Measurements from ENCODE around the gene TNFAIP8.
A peak's percentile ranks its signal among the peaks of the same experiment; 100 is the strongest.

TNFAIP8 gene

DNA sequence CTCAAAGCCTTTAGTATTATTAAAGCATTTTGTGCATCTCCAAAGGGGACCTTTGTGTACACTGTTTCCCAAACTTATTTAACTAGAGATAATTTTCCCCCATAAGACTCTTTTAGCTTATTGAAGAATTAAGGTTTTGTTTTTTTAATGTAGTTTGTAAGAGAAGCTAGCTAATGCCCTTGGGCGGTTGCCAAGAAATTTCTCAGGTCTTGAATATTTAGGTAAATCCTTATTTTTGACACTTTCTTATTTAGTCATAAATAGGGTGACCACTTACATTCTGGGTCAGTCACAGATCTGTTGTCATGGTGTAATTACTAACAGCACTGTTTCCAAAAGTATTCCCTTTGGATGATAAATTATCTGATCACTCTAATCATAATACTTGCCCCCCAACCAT, 27.2 kb downstream of the TNFAIP8 start:
- TF ChIP-seq, protein P1, sequence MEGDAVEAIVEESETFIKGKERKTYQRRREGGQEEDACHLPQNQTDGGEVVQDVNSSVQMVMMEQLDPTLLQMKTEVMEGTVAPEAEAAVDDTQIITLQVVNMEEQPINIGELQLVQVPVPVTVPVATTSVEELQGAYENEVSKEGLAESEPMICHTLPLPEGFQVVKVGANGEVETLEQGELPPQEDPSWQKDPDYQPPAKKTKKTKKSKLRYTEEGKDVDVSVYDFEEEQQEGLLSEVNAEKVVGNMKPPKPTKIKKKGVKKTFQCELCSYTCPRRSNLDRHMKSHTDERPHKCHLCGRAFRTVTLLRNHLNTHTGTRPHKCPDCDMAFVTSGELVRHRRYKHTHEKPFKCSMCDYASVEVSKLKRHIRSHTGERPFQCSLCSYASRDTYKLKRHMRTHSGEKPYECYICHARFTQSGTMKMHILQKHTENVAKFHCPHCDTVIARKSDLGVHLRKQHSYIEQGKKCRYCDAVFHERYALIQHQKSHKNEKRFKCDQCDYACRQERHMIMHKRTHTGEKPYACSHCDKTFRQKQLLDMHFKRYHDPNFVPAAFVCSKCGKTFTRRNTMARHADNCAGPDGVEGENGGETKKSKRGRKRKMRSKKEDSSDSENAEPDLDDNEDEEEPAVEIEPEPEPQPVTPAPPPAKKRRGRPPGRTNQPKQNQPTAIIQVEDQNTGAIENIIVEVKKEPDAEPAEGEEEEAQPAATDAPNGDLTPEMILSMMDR (conservative IDR thresholded peaks at IDR 0.05; ENCODE audit: low read depth, low read length), result no peak
- DNase-seq (ENCODE audit: low read depth), result peak; percentile 52
- no peak overlapping the region for H3K4me3 ChIP-seq (ENCODE audit: low read depth, low read length)

DNA sequence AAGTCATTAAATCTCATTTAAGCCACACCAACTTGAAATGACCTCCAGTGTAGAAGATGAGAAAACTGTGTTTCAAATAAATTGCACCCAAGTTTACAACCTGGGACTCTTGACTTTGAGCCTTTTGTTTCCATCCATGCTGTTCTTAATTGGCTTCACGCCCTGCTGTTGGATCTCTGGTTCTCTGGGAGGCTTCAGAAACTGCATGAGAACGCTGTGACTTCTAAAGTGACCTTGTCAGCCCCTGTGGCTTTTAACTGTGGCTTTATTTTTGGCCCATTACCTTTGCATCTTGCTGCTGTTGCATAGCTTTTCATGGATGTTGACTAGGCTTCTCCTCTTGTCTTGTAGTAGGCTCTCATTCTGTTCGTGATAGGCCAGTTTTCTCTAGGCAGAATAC, 29.3 kb downstream of the TNFAIP8 start:
- no peak for DNase-seq (ENCODE audit: low read depth)
- H3K4me3 ChIP-seq (ENCODE audit: low read depth, low read length), result no peak overlapping the region
- TF ChIP-seq, protein P1 (conservative IDR thresholded peaks at IDR 0.05; ENCODE audit: low read depth, low read length), result no peak

DNA sequence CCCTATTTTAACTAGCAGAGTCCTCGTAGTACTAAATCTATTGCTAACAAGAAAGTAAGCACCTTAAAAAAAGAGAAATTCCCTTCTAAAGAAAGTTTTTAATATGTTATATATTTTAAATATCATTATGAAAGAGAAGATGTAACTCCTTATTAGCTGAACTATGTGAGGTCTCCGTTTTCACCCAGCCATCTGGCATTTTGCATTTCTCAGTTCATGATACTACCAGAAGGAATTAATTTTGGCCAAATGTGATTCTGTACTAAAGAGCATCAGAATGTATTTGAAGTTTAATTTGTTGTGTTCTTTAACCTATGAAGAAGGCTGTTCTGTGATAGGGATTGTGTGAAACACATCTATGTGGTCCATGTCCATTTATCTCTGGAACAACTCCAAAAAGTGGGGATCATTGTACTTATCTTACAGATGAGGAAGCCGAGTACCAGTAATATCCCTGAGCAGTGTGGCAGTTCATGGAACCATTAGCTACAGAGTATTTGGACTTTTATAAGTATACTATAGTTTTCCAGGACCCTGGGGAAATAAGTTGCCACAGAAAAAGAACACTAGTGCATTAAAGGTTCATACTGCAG, 29.8 kb downstream of the TNFAIP8 start:
- DNase-seq (ENCODE audit: low read depth), result no peak
- H3K4me3 ChIP-seq (ENCODE audit: low read depth, low read length), result no peak overlapping the region
- TF ChIP-seq, protein P1 (conservative IDR thresholded peaks at IDR 0.05; ENCODE audit: low read depth, low read length), result no peak

GRCh38 chr5:119386596-119387344, 31.0 kb downstream of the TNFAIP8 start:
- DNase-seq (ENCODE audit: low read depth), result peak; percentile 67
- no peak overlapping the region for H3K4me3 ChIP-seq (ENCODE audit: low read depth, low read length)
- TF ChIP-seq, protein P1 (conservative IDR thresholded peaks at IDR 0.05; ENCODE audit: low read depth, low read length), result no peak

- H3K4me3 ChIP-seq (ENCODE audit: low read depth, low read length), result no peak overlapping the region
- no peak for DNase-seq (ENCODE audit: low read depth)
- TF ChIP-seq, protein P1 (conservative IDR thresholded peaks at IDR 0.05; ENCODE audit: low read depth, low read length), result no peak
Observed at GRCh38 chr5:119387945-119388618, 32.3 kb downstream of the TNFAIP8 start.

DNA sequence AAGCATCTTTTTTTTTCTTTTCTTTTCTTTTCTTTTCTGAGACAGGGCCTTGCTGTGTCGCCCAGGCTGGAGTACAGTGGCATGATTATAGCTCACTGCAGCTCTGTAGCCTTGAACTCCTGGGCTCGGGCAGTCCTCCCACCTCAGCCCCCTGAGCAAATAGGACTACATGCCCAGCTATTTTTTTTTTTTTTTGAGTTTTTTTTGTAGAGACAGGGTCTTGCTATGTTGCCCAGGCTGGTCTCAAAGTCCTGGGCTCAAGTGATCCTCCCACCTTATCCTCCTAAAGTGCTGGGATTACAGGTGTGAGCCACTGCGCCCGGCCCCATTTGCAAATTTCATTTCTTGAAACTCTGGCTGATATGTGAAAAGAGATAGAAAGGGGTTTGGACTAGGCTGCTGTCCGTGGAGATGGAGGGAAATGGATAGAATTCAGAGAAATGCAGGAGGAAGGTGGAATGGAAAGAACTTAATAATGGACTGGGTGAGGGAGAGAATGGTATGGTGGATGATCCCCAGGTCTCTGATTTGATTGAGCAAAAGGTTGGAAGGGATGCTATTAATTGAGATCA, 32.9 kb downstream of the TNFAIP8 start:
- DNase-seq (ENCODE audit: low read depth), result no peak
- TF ChIP-seq, protein P1 (conservative IDR thresholded peaks at IDR 0.05; ENCODE audit: low read depth, low read length), result no peak
- no peak overlapping the region for H3K4me3 ChIP-seq (ENCODE audit: low read depth, low read length)

Measured in choroid plexus epithelial cell (primary cell).